MCF 10A (cell line): ENCODE data around the gene RAB36. TPM values are rescaled to one million over a fixed set of nuclear protein-coding genes. Genes with fewer than 3 reads are reported as not detected.

Experiments
- BruUV-seq: library from RNA; stranded (reverse); fragments of 400-500 nt; replicated peaks from 2 replicates; lab custom pipeline; 2021; lab: Mats Ljungman, UMichigan
- CTCF ChIA-PET: fragments of 300-600 bp; sonication (Branson Sonifier 250); formaldehyde crosslinking; extraction: SDS; loops from one replicate; lab custom pipeline; 2021; ENCODE audit warnings: antibody characterized with exemption, inconsistent platforms; lab: Yijun Ruan, JAX
- POLR2A ChIA-PET: fragments of 300-600, 350-650 bp; sonication (Branson Sonifier 250); formaldehyde crosslinking; extraction: SDS; loops from one replicate; lab custom pipeline; 2020; ENCODE audit warnings: antibody characterized with exemption, inconsistent platforms; lab: Yijun Ruan, JAX
- DNase-seq: peaks from one replicate; pipeline ENCODE4 v3.0.0-alpha.2; 2018; ENCODE audit not compliant: unreplicated experiment
- H3K27ac Mint-ChIP-seq: one replicate; pipeline ENCODE4 v1.8.0; 2022; ENCODE audit warnings: mild to moderate bottlenecking, low read depth, mixed read lengths; ENCODE audit not compliant: unreplicated experiment
- H3K27me3 Mint-ChIP-seq: one replicate; pipeline ENCODE4 v1.8.0; 2022; ENCODE audit warnings: mixed read lengths; ENCODE audit not compliant: insufficient read depth, unreplicated experiment
- H3K36me3 Mint-ChIP-seq: one replicate; pipeline ENCODE4 v1.8.0; 2022; ENCODE audit warnings: mild to moderate bottlenecking, moderate library complexity, mixed read lengths; ENCODE audit not compliant: insufficient read depth, unreplicated experiment
- H3K4me1 Mint-ChIP-seq: one replicate; pipeline ENCODE4 v1.8.0; 2022; ENCODE audit warnings: mixed read lengths; ENCODE audit not compliant: insufficient read depth, unreplicated experiment
- H3K4me3 Mint-ChIP-seq: one replicate; pipeline ENCODE4 v1.8.0; 2022; ENCODE audit warnings: mild to moderate bottlenecking, moderate library complexity, mixed read lengths; ENCODE audit not compliant: unreplicated experiment
- H3K9me3 Mint-ChIP-seq: one replicate; pipeline ENCODE4 v1.8.0; 2022; ENCODE audit warnings: mixed read lengths; ENCODE audit not compliant: unreplicated experiment
- CTCF ChIP-seq: fragments of 200-600 bp; IDR thresholded peaks from one replicate; pipeline ENCODE4 v1.8.0; 2022; ENCODE audit warnings: antibody characterized with exemption, mild to moderate bottlenecking; ENCODE audit not compliant: unreplicated experiment
- intact Hi-C: fragments of 100-400 bp; cut with micrococcal nuclease; formaldehyde crosslinking; loops from 2 replicates; pipeline ENCODE4 v1.14.1; 2022
- total RNA-seq: library from RNA; stranded (reverse); gene quantifications from 2 replicates; pipeline ENCODE4 v1.2.3, GENCODE V29; 2022

Gene RAB36
- total RNA-seq, 1 experiment from 2014 or later, result 8.5 TPM

DNA sequence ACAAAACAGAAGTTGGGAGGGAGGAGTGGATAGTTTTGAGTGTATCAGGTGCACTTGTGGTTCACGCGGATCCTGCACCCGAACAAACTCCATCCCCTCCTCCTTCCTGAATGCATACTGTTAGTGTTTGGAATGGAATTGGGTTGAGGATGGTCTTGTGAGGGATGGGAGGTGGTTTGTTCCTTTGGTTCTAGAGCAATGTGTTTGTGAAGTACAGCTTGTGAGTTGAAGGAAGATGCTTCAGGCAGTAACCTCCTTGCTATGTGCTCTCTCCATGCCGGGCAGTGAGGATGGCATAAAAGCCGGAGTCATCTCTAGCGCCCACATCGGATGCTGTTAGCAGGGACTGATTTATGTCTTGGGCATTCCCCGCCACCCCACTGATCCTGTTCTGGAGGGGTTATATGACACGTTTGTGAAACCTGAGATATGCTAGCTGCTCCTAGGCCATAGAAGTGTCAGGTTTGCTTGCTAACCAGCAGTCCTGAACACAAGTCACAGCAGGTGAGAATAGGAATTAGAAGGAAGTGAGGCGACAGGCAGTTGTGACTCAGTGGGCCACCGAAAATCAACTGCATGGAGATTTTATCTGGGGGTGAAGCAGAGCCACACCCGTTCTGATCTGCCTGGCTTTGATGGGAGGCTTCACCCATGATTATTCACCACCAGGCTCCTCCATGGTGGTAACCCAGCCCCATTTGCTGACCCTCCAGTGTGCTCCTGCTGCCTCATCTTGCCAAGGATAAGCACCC lies 37.2 kb downstream of the RAB36 start:
- BruUV-seq, result TSS peak; percentile 34
- peak overlapping the region; percentile 33 for H3K27ac Mint-ChIP-seq
- intact Hi-C loops, result loop anchor here (2.0 to 5.0 kb wide), 3 partner anchors 45 to 74 kb away; no protein-coding TSS in a partner anchor
- peak overlapping the region; percentile 73 for H3K4me3 Mint-ChIP-seq
- peak; percentile 82 for DNase-seq
- H3K36me3 Mint-ChIP-seq, result peaks cover 14% of the 10 kb centered on the region
- POLR2A ChIA-PET, result interaction anchor here (0.9 to 5.1 kb wide), 3 partner anchors 34 to 100 kb away, joined by 3 to 53 read pairs (median 5); no protein-coding TSS in a partner anchor
- CTCF ChIA-PET, result interaction anchor here (0.7 to 2.0 kb wide), 4 partner anchors 8 to 108 kb away, joined by 3 to 6 read pairs (median 4); no protein-coding TSS in a partner anchor
- peaks cover 46% of the 10 kb centered on the region for H3K4me1 Mint-ChIP-seq
- H3K9me3 Mint-ChIP-seq, result no peaks in the 10 kb centered on the region
- H3K27me3 Mint-ChIP-seq, result no peaks in the 10 kb centered on the region
- no peak for TF ChIP-seq CTCF

DNA sequence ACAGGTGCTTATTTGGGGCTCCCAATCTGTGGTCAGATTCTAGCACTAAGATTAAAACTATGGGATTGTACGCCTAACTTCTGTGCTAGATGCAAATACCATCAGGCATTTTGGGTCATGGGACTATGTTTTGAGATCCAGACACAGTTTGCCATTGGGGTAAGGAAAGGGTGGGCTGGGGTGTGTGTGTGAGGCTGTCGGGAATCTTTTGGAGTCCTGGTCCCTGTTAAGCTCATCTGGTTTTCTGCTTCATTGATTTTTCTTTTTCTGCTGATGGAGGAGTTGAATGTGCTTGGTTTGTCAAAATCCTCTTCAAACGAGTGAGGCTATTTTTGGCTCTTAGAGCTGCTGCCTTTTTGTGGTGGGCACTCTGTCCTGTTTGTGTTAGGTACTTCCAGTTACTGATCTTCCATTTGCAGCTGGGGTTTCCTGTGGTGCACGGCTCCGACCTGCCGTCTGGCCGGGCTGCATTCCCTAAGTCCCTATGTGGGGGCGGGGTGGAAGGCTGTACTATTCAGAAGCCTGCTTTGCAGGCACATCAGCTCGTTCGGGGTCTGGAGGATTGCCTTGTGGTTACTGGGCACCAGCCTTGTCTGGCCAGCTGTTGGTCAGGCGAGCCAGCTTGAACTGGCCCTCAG lies 37.9 kb downstream of the RAB36 start:
- ChIA-PET POLR2A (interaction anchor here (0.8 to 5.1 kb wide), 6 partner anchors 10 to 99 kb away, joined by 3 to 53 read pairs (median 5); no protein-coding TSS in a partner anchor), CTCF (interaction anchor here (0.7 to 1.8 kb wide), 7 partner anchors 9 to 107 kb away, joined by 3 to 9 read pairs (median 4); no protein-coding TSS in a partner anchor)
- H3K27ac Mint-ChIP-seq, result peak overlapping the region; percentile 33
- H3K4me3 Mint-ChIP-seq, result peak overlapping the region; percentile 73
- intact Hi-C loops, result loop anchor here (2.0 to 5.0 kb wide), 3 partner anchors 44 to 74 kb away; no protein-coding TSS in a partner anchor
- no TSS peak for BruUV-seq
- peaks cover 46% of the 10 kb centered on the region for H3K4me1 Mint-ChIP-seq
- TF ChIP-seq CTCF, result no peak
- peak; percentile 47 for DNase-seq
- no peaks in the 10 kb centered on the region for H3K9me3 Mint-ChIP-seq
- H3K27me3 Mint-ChIP-seq, result no peaks in the 10 kb centered on the region
- peaks cover 14% of the 10 kb centered on the region for H3K36me3 Mint-ChIP-seq

DNA sequence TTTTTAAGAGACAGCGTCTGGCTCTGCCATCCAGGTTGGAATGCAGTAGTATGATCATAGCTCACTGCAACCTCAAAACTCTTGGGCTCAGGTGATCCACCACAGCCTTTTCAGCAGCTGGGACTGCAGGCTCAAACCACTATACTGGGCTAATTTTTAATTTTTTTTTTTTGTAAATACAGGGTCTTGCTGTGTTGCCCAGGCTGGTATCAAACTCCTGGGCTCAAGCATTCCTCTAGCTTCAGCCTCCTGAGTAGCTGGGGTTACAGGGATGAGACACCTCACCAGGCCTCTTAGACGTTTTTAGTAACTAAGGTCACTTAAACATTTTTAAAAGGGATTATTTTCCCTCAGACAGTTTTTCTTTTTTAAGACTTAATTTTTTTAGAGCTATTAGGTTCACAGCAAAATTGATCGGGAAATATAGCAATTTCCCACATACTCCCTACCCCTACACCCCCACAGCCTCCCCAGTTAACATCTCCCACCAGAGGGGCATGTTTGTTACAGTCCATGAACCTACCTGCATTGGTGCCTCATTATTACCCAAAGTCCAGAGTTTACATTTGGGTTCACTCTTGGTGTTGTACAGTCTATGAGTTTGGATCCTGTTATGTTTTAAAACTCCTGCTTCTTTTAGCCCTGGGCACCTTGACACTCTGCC lies 39.0 kb downstream of the RAB36 start:
- CTCF ChIA-PET, result interaction anchor here (0.6 to 1.8 kb wide), 7 partner anchors 10 to 189 kb away, joined by 3 to 9 read pairs (median 4); no protein-coding TSS in a partner anchor
- H3K9me3 Mint-ChIP-seq, result no peaks in the 10 kb centered on the region
- peak overlapping the region; percentile 73 for H3K4me3 Mint-ChIP-seq
- intact Hi-C loops, result loop anchor here (5.0 kb wide), 1 partner anchor 43 kb away; no protein-coding TSS in a partner anchor
- H3K4me1 Mint-ChIP-seq, result peaks cover 38% of the 10 kb centered on the region
- DNase-seq, result no peak
- H3K36me3 Mint-ChIP-seq, result peaks cover 18% of the 10 kb centered on the region
- H3K27me3 Mint-ChIP-seq, result no peaks in the 10 kb centered on the region
- peak overlapping the region; percentile 33 for H3K27ac Mint-ChIP-seq
- no peak for TF ChIP-seq CTCF
- POLR2A ChIA-PET, result interaction anchor here (1.1 to 5.1 kb wide), 4 partner anchors 17 to 94 kb away, joined by 3 to 53 read pairs (median 6); no protein-coding TSS in a partner anchor
- BruUV-seq, result no TSS peak
